Hepatocyte (in vitro differentiated cells): Measurements from ENCODE around the gene PKNOX2. TPM values are rescaled to one million over a fixed set of nuclear protein-coding genes. Genes with fewer than 3 reads are reported as not detected.

Source experiments
- DNase-seq: peaks from one replicate; pipeline ENCODE4 v3.0.0-alpha.2; 2016; ENCODE audit warnings: low spot score
- H2AFZ ChIP-seq: fragments of 200-600 bp; sonication (generic); 2 replicates; pipeline ENCODE4 v1.6.0; 2016; ENCODE audit warnings: antibody characterized with exemption, mild to moderate bottlenecking
- H3K27ac ChIP-seq: fragments of 200-600 bp; sonication (generic); 2 replicates; pipeline ENCODE4 v1.5.1; 2016; ENCODE audit warnings: mild to moderate bottlenecking
- H3K27me3 ChIP-seq: fragments of 200-600 bp; sonication (generic); 2 replicates; pipeline ENCODE4 v1.6.1; 2016
- H3K36me3 ChIP-seq: fragments of 200-600 bp; sonication (generic); replicated peaks from 2 replicates; pipeline ENCODE4 v1.5.1; 2016; ENCODE audit warnings: low read depth; ENCODE audit not compliant: insufficient read depth
- H3K4me1 ChIP-seq: fragments of 200-600 bp; sonication (generic); 2 replicates; pipeline ENCODE4 v1.5.1; 2016; ENCODE audit warnings: mild to moderate bottlenecking, moderate library complexity; ENCODE audit not compliant: insufficient read depth
- H3K4me2 ChIP-seq: fragments of 200-600 bp; sonication (generic); 2 replicates; pipeline ENCODE4 v1.6.0; 2016
- H3K4me3 ChIP-seq: fragments of 200-600 bp; sonication (generic); 2 replicates; pipeline ENCODE4 v1.5.1; 2016; ENCODE audit warnings: mild to moderate bottlenecking
- H3K79me2 ChIP-seq: fragments of 200-600 bp; sonication (generic); 2 replicates; pipeline ENCODE4 v1.6.0; 2017; ENCODE audit warnings: mild to moderate bottlenecking
- H3K9me2 ChIP-seq: fragments of 200-600 bp; sonication (generic); replicated peaks from 2 replicates; pipeline ENCODE4 v1.6.0; 2017; ENCODE audit warnings: mild to moderate bottlenecking; ENCODE audit not compliant: insufficient read depth
- H3K9me3 ChIP-seq: fragments of 200-600 bp; sonication (generic); 2 replicates; pipeline ENCODE4 v1.5.1; 2016; ENCODE audit warnings: low read depth, mild to moderate bottlenecking
- H4K20me1 ChIP-seq: fragments of 200-600 bp; sonication (generic); 2 replicates; pipeline ENCODE4 v1.6.0; 2016; ENCODE audit warnings: mild to moderate bottlenecking; ENCODE audit not compliant: insufficient read depth, poor library complexity, severe bottlenecking
- EZH2 ChIP-seq: fragments of 200-600 bp; sonication (generic); IDR thresholded peaks from 2 replicates; pipeline ENCODE4 v1.6.1; 2016; ENCODE audit warnings: antibody characterized with exemption, mild to moderate bottlenecking, borderline replicate concordance
- EZH2phosphoT487 ChIP-seq: fragments of 200-600 bp; sonication (generic); IDR thresholded peaks from one replicate; pipeline ENCODE4 v1.6.1; 2018; ENCODE audit warnings: antibody characterized with exemption, mild to moderate bottlenecking, low read depth, moderate library complexity; ENCODE audit not compliant: unreplicated experiment, severe bottlenecking
- WGBS: methylation state at CpG from one replicate; pipeline ENCODE4 v1.1.6; 2016; ENCODE audit warnings: low lambda C conversion rate; ENCODE audit errors: missing lambda C conversion rate; 5-methylcytosine and 5-hydroxymethylcytosine counted together
- polyA plus RNA-seq: library from polyadenylated mRNA; unstranded; fragments of >200 nt; fragmentation: Nextera tagmentation; extraction: Ambion mirVana; gene quantifications from 2 replicates; pipeline ENCODE4 v1.2.1, GENCODE V29; 2016
- total RNA-seq: library from RNA; depleted of rRNA; stranded (reverse); fragments of >200 nt; gene quantifications from 2 replicates; pipeline ENCODE4 v1.2.3, GENCODE V29; 2014
- TF ChIP-seq, protein P1 (sequence below): fragments of 200-600 bp; sonication (generic); IDR thresholded peaks from 2 replicates; pipeline ENCODE4 v1.5.1; 2016; ENCODE audit warnings: antibody characterized with exemption, mild to moderate bottlenecking; ENCODE audit not compliant: poor library complexity

The PKNOX2 gene
- total and polyA plus RNA-seq, 2 experiments from 2014 or later = 3.0 to 3.1 TPM

DNA sequence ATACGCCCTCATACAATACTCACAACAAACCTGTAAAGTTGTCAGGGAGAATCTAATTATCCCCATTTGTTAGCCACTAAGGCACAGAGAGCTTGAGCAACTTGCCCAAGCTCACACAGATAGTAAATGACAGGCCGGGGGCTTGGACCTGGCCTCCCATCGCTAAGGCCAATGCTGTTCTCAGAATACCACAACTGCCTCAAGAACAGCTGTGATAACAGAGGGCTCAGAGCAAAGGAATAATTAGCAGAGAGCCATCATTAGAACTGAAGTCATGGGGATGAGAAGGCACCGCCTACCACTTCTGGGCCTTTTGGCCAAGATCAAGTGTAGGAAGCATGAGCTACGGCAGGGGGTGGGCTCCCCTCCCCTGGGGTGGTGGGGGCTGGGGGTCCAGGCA lies 232.9 kb downstream of the PKNOX2 start:
- 95% methylated on average over 5 of the region's 5 CpGs for WGBS
- Histone ChIP-seq H4K20me1 (no peaks in the 10 kb centered on the region), H3K4me3 (no peak overlapping the region), H3K36me3 (no peaks in the 10 kb centered on the region), H3K4me2 (no peak overlapping the region), H3K27ac (no peak overlapping the region), H2AFZ (no peak overlapping the region), H3K4me1 (peaks cover 6% of the 10 kb centered on the region), H3K79me2 (no peaks in the 10 kb centered on the region), H3K9me2 (no peaks in the 10 kb centered on the region), H3K9me3 (no peaks in the 10 kb centered on the region), H3K27me3 (no peaks in the 10 kb centered on the region)
- no peak for TF ChIP-seq EZH2phosphoT487
- no peak for DNase-seq

- H3K79me2 ChIP-seq = no peaks in the 10 kb centered on the region
- no peak overlapping the region for H3K4me3 ChIP-seq
- 83% methylated on average over 4 of the region's 4 CpGs for WGBS
- H3K9me2 ChIP-seq = no peaks in the 10 kb centered on the region
- TF ChIP-seq EZH2 = no peak
- no peak for TF ChIP-seq EZH2phosphoT487
- TF ChIP-seq, protein P1, sequence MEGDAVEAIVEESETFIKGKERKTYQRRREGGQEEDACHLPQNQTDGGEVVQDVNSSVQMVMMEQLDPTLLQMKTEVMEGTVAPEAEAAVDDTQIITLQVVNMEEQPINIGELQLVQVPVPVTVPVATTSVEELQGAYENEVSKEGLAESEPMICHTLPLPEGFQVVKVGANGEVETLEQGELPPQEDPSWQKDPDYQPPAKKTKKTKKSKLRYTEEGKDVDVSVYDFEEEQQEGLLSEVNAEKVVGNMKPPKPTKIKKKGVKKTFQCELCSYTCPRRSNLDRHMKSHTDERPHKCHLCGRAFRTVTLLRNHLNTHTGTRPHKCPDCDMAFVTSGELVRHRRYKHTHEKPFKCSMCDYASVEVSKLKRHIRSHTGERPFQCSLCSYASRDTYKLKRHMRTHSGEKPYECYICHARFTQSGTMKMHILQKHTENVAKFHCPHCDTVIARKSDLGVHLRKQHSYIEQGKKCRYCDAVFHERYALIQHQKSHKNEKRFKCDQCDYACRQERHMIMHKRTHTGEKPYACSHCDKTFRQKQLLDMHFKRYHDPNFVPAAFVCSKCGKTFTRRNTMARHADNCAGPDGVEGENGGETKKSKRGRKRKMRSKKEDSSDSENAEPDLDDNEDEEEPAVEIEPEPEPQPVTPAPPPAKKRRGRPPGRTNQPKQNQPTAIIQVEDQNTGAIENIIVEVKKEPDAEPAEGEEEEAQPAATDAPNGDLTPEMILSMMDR = no peak
- no peaks in the 10 kb centered on the region for H3K27me3 ChIP-seq
- no peaks in the 10 kb centered on the region for H3K36me3 ChIP-seq
- H3K4me2 ChIP-seq = no peak overlapping the region
- no peak for DNase-seq
- no peaks in the 10 kb centered on the region for H4K20me1 ChIP-seq
- no peaks in the 10 kb centered on the region for H3K9me3 ChIP-seq
- H3K27ac ChIP-seq = no peak overlapping the region
- H3K4me1 ChIP-seq = peaks cover 6% of the 10 kb centered on the region
- H2AFZ ChIP-seq = no peak overlapping the region
These were observed 233.9 kb downstream of the PKNOX2 start for GRCh38 chr11:125398475-125398874.

DNA sequence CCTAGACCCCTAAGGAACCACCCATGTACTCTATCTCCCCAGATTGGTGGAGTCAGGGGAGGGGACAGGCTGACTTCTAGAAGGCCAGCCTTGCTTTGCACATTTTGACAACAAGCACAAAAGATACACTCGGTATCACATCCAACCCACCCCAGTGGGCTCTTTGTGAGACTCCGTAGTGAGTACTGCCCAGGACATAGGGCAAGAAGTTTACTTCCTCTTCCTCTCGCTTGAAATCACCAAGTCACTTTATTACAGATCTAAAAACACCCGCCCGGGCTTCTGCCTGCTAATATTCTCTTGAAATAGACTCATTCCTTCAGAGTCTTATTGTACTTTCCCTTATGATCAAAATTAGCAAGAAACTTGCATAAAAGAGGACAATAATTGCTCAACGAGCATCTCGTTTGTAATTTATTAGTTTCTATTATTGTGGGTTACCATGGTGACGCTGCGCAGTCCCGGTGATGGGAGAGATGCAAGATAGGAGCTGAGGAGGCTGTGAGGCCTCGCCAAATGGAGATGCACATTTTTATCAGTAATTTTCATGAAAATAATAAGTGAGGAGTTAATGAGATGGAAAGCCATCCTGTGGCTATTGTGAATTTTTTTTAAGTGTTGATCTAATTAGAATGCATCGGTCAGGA lies 234.6 kb downstream of the PKNOX2 start:
- Histone ChIP-seq H3K4me3 (no peak overlapping the region), H3K79me2 (no peaks in the 10 kb centered on the region), H3K9me3 (no peaks in the 10 kb centered on the region), H3K9me2 (no peaks in the 10 kb centered on the region), H3K27ac (no peak overlapping the region), H2AFZ (no peak overlapping the region), H4K20me1 (no peaks in the 10 kb centered on the region), H3K4me2 (no peak overlapping the region), H3K4me1 (peaks cover 6% of the 10 kb centered on the region), H3K27me3 (no peaks in the 10 kb centered on the region), H3K36me3 (no peaks in the 10 kb centered on the region)
- WGBS = 88% methylated on average over 12 of the region's 12 CpGs
- TF ChIP-seq EZH2phosphoT487 = no peak
- TF ChIP-seq, protein P1 = no peak
- TF ChIP-seq EZH2 = no peak
- no peak for DNase-seq

DNA sequence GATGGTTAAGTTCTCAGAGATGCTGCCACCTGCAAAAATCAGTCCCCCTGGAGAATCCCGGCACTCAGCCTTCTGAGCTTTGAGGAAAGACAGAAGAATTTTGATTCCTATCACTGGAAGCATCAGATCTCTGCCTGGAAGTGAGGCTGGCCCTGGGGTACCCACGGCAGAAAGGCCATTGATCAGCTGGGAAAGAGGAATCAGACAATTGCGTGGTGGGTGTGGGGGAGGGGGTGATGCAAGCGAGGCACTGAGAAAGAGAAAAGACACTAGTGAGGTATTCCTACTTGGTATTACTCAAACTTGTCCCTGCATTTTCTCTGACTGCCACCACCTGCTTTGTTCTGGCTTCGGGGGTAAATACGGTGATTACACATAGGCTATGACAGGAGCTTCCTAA lies 235.4 kb downstream of the PKNOX2 start:
- WGBS = 79% methylated on average over 6 of the region's 6 CpGs
- H3K27ac ChIP-seq = no peak overlapping the region

More for the DNA sequence above, 235.4 kb downstream of the PKNOX2 start:
- Histone ChIP-seq H3K9me3 (no peaks in the 10 kb centered on the region), H3K36me3 (no peaks in the 10 kb centered on the region), H3K4me3 (no peak overlapping the region), H4K20me1 (no peaks in the 10 kb centered on the region), H3K79me2 (no peaks in the 10 kb centered on the region), H3K4me1 (peaks cover 13% of the 10 kb centered on the region), H3K9me2 (no peaks in the 10 kb centered on the region), H3K27me3 (no peaks in the 10 kb centered on the region), H2AFZ (no peak overlapping the region), H3K4me2 (no peak overlapping the region)
- DNase-seq = no peak
- TF ChIP-seq EZH2 (no peak), EZH2phosphoT487 (no peak)
- TF ChIP-seq, protein P1 = no peak
